ENCODE results near the gene E4F1. TPM values are rescaled to one million over a fixed set of nuclear protein-coding genes. Genes with fewer than 3 reads are reported as not detected.

E4F1 gene
- total and polyA plus RNA-seq, 2 donors (not counting 1 experiment from before 2014, with no cell fraction given) = 41.8 to 70.9 TPM

- no peaks in the 10 kb centered on the region for H3K27me3 ChIP-seq (replicated peaks in 1 of 4; ENCODE audit: control extremely low read depth in 1 of 4, control insufficient read depth in 3 of 4, insufficient read depth in 4 of 4, low read length in 3 of 4)
- H3K9ac ChIP-seq (ENCODE audit: low read length) = no peak overlapping the region
- H3K27ac ChIP-seq (ENCODE audit: low read length in 2 of 2) = no peak overlapping the region
- Mint-ChIP-seq H3K4me1 (no peaks in the 10 kb centered on the region), H3K4me3 (no peak overlapping the region), H3K27ac (no peak overlapping the region), H3K27me3 (no peaks in the 10 kb centered on the region), H3K9me3 (ENCODE audit: insufficient read depth) (no peaks in the 10 kb centered on the region)
- ATAC-seq (ENCODE audit: low read depth) (no peak), DNase-seq (no peak)
- H3K4me2 ChIP-seq (replicated peaks; ENCODE audit: low read depth, low read length, poor library complexity, severe bottlenecking) = no peak overlapping the region
- no peaks in the 10 kb centered on the region for H3K9me3 ChIP-seq (ENCODE audit: control extremely low read depth in 1 of 3, control insufficient read depth in 2 of 3, insufficient read depth in 1 of 3, low read length in 2 of 3)
- ChIA-PET CTCF (no interaction called here), POLR2A (no interaction called here)
- H2AFZ ChIP-seq (ENCODE audit: insufficient read depth, low read depth, low read length, poor library complexity, severe bottlenecking) = no peak overlapping the region
- WGBS (ENCODE audit: insufficient coverage) = 97% methylated on average over 23 of the region's 26 CpGs
- intact Hi-C loops (cut with micrococcal nuclease) = no loop called here
- H4K20me1 ChIP-seq (ENCODE audit: control insufficient read depth, insufficient read depth, low read length, poor library complexity, severe bottlenecking) = no peaks in the 10 kb centered on the region
- no peaks in the 10 kb centered on the region for H3K36me3 ChIP-seq (replicated peaks in 1 of 2; ENCODE audit: control extremely low read depth in 1 of 2, control insufficient read depth in 1 of 2, extremely low read depth in 1 of 2, insufficient read depth in 2 of 2, low read length in 1 of 2)
- peaks cover 9% of the 10 kb centered on the region for H3K79me2 ChIP-seq (ENCODE audit: control insufficient read depth, insufficient read depth, low read length)
- TF ChIP-seq CTCF (IDR thresholded peaks at IDR 0.05) (no peak), EZH2 (IDR thresholded peaks at IDR 0.05; ENCODE audit: borderline replicate concordance, insufficient read depth, low read depth, low read length, poor library complexity, severe bottlenecking) (no peak)
- H3K4me1 ChIP-seq (ENCODE audit: control insufficient read depth in 2 of 2, insufficient read depth in 2 of 2, low read length in 2 of 2) = no peaks in the 10 kb centered on the region
- no peak overlapping the region for H3K4me3 ChIP-seq (ENCODE audit: control extremely low read depth in 1 of 5, extremely low read depth in 1 of 5, insufficient read depth in 1 of 5, low read depth in 2 of 5, low read length in 4 of 5)
These were observed 53.2 kb downstream of the E4F1 start for GRCh38 chr16:2276368-2277195.

- Histone ChIP-seq H3K4me3 (ENCODE audit: control extremely low read depth in 1 of 5, extremely low read depth in 1 of 5, insufficient read depth in 1 of 5, low read depth in 2 of 5, low read length in 4 of 5) (no peak overlapping the region), H3K4me1 (ENCODE audit: control insufficient read depth in 2 of 2, insufficient read depth in 2 of 2, low read length in 2 of 2) (no peaks in the 10 kb centered on the region), H3K27ac (ENCODE audit: low read length in 2 of 2) (no peak overlapping the region), H3K27me3 (replicated peaks in 1 of 4; ENCODE audit: control extremely low read depth in 1 of 4, control insufficient read depth in 3 of 4, insufficient read depth in 4 of 4, low read length in 3 of 4) (no peaks in the 10 kb centered on the region), H3K9me3 (ENCODE audit: control extremely low read depth in 1 of 3, control insufficient read depth in 2 of 3, insufficient read depth in 1 of 3, low read length in 2 of 3) (no peaks in the 10 kb centered on the region), H3K9ac (ENCODE audit: low read length) (no peak overlapping the region), H2AFZ (ENCODE audit: insufficient read depth, low read depth, low read length, poor library complexity, severe bottlenecking) (no peak overlapping the region), H3K79me2 (ENCODE audit: control insufficient read depth, insufficient read depth, low read length) (peaks cover under 1% of the 10 kb centered on the region), H3K36me3 (replicated peaks in 1 of 2; ENCODE audit: control extremely low read depth in 1 of 2, control insufficient read depth in 1 of 2, extremely low read depth in 1 of 2, insufficient read depth in 2 of 2, low read length in 1 of 2) (no peaks in the 10 kb centered on the region), H3K4me2 (replicated peaks; ENCODE audit: low read depth, low read length, poor library complexity, severe bottlenecking) (no peak overlapping the region), H4K20me1 (ENCODE audit: control insufficient read depth, insufficient read depth, low read length, poor library complexity, severe bottlenecking) (no peaks in the 10 kb centered on the region)
- DNase-seq (no peak), ATAC-seq (ENCODE audit: low read depth) (no peak)
- Mint-ChIP-seq H3K27me3 (no peaks in the 10 kb centered on the region), H3K27ac (no peak overlapping the region), H3K4me3 (no peak overlapping the region), H3K9me3 (ENCODE audit: insufficient read depth) (no peaks in the 10 kb centered on the region), H3K4me1 (no peaks in the 10 kb centered on the region)
- CTCF ChIA-PET = no interaction called here
- TF ChIP-seq EZH2 (IDR thresholded peaks at IDR 0.05; ENCODE audit: borderline replicate concordance, insufficient read depth, low read depth, low read length, poor library complexity, severe bottlenecking) (no peak), CTCF (IDR thresholded peaks at IDR 0.05) (no peak)
- intact Hi-C loops (cut with micrococcal nuclease) = no loop called here
- POLR2A ChIA-PET = no interaction called here
- 94% methylated on average over 24 of the region's 25 CpGs for WGBS (ENCODE audit: insufficient coverage)
These were observed 54.3 kb downstream of the E4F1 start for GRCh38 chr16:2277466-2278271.

All from B cell (primary cell).